HS-5 (cell line): ENCODE results near the gene DOCK2.
A peak's percentile ranks its signal among the peaks of the same experiment; 100 is the strongest.
"Not testable (repeated sequence)": the region's sequence is repeated elsewhere in the genome, so short reads cannot be mapped to it uniquely, and the experiment has no call there.

ENCODE experiments used
- DNase-seq: peaks from one replicate; pipeline ENCODE4 v3.0.0-alpha.2; 2012; ENCODE audit warnings: low read depth

Gene DOCK2

DNA sequence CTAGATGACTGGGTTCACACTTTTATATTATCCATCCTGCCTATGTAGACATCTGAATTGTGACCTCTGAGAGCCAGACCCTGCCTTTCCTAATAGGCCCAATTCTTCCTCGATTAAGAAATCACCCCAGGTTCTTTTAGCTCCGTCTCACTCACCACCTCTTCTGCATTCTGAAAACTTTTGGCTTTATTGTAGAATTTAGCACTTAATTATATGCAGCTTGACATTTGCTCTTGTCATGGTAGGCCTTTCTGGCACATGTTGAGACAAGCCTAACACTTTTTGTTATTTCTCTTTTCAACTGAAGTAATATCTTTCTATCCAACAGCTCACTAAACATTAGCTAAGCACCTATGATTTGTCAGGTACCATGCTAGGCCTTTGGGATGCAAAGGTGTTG lies 180.0 kb downstream of the DOCK2 start:
- no peak for DNase-seq

DNA sequence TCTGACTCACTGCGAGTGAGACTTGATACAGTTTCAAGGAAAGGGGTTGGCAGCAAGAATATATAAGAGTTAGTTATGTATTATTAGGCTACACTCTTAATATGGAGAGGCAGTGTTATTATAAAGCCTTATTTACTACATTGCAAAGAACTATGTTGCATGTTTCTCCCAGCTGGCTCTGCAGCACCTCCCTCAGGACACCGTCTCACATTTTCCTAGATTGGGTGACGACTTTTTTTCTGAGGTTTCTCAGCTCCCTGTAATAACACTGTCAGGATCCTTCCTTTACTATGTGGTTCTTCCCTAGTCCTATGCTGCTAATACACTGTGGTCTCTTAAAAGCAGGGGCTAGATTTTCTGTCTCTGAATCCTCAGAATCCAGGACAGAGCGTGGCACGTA lies 189.5 kb downstream of the DOCK2 start:
- DNase-seq: no peak

DNA sequence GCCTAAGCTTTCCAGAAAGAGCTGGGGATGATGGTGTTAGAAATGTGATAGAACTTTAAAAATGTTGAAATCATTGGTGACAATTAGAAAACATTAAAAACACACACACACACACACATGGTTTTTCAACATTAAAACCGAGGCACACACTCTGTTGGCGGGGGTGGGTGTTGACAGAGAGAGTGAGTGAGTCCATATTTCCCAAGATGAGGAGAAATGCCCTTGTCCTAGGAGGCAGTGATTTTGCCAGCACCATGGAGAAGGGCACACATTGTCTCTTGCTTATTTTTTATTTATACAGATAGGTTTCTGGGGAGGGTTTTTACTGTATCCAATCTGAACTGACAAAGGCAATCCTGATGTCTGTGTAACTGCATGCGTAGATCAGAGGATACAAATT lies 190.7 kb downstream of the DOCK2 start:
- DNase-seq: no peak

DNA sequence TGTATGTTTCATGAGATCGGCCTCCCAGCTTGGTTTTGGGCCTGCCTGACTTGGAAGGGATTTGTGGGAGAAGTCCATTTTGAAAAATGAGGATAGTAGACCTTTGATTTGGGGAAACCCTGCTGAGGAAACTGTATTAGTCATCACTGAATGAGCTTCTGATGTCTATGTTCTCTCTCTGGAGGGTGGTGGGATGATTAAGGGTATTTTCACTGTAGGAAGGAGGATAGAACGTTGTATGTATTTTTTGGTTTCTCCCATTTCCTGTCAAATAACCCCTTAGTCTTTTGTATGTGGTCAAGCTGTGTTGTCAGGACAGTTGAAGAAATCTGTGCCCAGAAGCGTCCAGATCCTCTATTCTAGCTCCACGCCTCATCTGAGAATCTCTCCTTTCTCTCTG lies 191.3 kb downstream of the DOCK2 start:
- DNase-seq: no peak

DNA sequence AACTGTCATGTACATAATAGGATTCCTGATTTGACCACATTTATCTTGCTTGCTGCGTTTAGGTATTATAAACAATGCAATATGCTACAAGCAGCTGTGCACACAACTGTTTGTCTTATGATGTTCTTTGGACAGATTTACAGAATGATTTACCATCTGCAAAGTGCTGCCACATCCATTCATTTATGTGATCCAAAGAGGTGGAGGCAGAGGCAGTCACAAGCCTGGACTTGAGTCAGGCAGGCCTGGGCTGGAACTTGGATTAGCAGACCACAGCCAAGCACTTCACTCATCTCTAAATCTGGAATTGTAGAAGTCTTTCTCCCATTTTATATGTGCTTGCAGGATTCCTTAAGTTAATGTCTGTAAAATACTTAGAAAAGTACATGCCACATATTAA lies 194.3 kb downstream of the DOCK2 start:
- no peak for DNase-seq

DNA sequence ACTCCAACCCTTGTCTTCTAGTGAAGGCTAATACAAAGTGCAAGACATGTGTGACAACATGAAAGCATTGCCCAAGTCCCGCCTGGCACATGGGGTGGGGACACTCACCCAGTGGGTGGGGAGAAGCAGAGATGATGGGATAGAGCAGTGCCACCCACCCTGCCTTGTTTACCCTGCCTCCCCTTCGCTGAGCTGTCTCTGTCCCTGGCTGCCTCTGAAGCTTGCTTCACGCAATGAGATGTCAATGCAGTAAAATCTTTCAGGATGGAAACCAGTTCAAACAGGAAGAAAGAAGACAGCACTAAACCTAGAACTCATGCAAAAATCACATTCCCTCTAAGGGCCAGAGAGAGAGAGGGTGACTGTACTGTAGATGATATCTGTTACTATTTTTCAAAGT lies 195.2 kb downstream of the DOCK2 start:
- no peak for DNase-seq

DNA sequence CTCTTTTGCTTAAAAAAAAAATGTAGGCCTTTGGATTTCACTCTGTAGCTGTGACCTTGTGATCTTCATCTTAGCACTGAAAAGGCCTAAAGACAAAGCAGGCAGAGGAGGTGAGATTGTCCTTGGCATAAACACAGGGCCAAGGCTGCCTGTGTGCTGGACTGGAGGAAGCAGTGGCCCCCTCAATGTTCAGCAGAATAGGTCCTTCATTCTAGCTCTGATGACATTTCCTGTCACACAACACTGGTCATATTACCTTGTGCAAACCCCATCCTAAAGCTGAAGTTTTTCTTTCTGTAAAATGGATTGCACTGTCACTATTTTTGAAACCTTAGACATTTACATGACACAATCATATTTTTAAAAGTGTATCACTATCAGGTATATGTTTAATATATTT lies 195.8 kb downstream of the DOCK2 start:
- no peak for DNase-seq

DNA sequence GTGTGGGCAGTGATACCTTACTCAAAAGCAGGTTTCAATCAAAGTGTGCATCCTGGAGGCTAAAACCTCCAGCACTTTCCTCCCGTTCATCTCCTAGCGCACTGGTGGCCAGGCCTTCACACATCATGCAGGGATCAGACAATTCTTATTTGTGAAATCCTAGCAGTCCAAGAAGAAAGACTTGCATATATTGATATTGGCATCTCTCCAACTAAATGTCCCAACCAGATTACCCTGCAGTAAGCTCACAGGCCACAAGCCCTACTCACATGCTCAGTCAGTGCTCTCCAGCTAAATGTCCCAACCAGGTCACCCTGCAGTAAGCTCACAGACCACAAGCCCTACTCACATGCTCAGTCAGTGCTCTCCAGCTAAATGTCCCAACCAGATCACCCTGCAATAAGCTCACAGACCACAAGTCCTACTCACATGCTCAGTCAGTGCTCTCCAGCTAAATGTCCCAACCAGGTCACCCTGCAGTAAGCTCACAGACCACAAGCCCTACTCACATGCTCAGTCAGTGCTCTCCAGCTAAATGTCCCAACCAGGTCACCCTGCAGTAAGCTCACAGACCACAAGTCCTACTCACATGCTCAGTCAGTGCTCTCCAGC lies 196.7 kb downstream of the DOCK2 start:
- DNase-seq: not testable (repeated sequence)

DNA sequence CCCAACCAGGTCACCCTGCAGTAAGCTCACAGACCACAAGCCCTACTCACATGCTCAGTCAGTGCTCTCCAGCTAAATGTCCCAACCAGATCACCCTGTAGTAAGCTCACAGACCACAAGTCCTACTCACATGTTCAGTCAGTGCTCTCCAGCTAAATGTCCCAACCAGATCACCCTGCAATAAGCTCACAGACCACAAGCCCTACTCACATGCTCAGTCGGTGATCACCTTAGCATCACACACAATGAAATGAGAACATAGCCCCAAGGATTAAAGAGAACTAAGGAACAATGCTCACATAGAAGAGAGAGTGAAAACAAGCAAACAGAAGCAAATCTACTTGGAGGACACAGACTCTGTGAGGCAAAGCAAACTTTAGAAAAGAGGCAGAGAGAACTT lies 197.5 kb downstream of the DOCK2 start:
- DNase-seq: not testable (repeated sequence)

DNA sequence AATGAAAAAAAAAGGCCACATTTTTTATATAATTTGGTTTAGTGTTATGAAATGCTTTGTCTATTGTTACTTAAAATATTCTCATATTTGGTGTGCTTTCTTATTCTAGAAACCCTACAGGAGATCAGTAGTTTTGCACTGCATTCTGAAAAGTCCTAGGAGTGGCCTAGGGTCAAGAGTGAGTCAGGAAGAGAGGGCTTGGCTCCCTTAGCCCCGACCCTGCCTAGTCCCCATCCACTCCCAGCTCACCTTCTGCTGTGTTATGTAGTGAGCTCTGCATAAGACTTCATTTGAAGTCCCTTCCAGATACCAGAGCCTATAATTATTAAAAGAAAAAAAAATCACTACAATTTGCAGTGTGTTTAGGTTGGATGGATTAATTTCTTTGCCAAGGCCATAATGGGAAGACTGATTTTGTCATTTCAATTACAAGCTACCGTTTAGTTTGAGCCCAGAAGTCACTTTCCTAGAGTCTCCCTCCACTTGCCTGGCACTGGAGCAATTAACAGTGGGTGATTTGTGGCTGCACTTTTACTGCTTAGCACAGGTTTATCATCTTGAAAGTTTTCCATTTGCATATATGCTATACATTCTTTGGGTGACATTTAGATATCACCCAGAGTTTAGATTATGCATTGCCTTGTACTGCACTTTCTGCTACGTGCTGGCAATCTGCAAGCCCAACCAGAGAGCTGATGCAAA lies 199.9 kb downstream of the DOCK2 start:
- no peak for DNase-seq

DNA sequence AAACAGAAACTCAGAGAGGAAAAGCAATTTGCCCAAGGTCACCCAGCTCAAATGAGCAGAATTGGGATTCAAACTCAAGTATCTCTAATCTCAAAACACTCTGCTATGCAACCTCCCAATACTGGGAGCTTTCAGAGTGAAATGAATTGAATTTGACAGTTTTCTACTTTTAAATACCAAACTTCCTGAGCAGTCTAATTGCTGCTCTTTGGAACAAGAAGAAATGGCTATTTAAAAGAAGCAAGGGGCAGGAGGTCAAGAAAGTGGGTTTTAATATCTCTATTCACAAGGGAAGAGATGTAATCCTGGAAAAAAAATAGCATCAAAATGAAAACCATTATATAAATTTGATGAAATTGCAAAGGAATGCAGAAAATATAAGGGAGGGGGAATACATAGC lies 200.6 kb downstream of the DOCK2 start:
- DNase-seq: no peak

DNA sequence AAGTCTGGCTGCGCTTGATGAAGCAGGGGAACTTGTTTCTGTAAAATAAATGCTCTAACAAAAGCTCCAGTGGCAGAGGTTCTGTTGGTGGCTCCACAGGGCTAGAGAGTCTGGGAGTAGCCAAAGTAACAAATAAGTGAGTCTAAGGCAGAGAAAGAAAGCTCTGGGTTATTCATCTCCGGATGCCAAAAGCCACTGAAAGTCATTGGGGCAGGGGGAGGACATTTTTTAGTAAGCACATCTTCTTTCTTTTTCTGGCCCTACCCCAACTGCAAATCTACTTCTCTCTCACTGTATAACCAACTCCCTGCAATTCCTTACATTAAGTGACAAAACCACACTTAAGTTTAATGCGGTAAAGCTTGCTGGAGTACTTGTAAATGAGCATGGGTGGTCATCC lies 201.6 kb downstream of the DOCK2 start:
- no peak for DNase-seq

DNA sequence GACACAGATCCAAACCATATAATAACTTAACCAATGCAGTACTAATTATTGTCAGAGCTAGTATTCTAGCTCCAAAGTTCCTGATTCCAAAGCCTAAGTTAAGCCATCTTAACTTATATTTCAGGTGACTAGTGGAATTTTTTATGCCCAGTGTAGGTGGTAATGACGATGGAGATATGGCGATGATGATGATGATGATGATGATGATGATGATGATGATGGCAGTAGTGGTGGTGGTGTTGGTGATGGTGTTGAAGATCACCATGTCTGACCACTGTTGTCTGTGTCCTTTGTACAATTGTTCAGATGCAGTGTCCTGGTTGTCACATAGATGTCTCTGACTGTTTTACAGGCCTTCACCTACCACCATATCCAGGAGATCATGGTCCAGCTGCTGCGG lies 203.3 kb downstream of the DOCK2 start:
- DNase-seq: no peak

DNA sequence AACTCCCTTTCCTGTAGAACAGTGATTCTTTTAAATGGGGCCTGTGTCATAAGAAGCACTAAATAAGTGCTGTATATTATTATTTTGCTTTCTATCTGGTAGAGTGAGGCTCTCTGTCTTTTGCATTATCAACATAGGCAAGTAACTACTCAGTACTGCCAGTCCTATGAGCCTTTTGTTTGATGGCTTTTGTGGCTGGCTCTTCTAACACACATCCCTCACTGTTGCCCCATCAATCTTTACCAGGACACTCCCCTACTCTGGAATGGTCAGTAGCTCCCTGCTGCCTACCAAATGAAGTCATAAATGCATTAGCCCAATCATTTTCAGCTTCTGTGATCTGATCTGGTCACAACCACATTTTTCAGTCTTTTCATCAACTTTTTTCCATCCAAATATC lies 205.6 kb downstream of the DOCK2 start:
- DNase-seq: no peak

DNA sequence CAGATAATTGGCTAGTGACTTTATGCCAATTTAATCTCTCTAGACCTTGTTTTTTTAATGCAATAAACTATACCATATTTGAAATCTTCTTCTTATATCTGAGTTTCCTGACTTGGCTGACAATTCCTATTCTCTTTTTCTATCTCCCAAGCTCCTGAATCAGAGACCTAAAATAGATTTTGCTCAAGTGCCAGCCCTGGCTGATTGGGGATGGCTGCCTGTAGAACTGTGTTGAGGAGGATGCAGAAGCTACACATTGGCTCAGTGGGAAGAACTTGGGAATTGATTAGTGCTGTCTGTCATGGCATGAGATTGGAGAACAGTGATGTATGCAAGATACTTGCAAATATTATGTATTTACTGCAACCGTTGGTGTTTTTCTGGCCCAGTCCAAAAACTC lies 210.4 kb downstream of the DOCK2 start:
- DNase-seq: no peak

DNA sequence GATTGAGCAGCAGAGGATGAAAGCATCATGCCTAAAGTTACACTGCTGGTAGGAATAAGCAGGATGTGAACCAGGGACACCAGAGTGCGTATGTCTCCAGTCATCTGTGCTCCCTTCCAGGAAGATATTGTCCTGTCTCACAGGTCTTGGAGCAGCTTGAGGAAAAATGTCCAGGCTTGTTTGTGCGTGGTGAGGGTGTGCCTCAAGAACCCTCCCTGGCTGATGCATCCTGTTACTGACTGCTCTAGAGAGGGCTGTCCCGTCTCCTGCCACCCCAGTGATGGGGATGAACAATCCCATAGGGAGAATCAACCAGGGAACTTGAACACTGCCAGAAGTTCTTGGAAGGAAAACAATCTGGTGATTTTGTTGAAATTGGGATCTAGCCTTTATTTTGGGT lies 211.2 kb downstream of the DOCK2 start:
- no peak for DNase-seq

DNA sequence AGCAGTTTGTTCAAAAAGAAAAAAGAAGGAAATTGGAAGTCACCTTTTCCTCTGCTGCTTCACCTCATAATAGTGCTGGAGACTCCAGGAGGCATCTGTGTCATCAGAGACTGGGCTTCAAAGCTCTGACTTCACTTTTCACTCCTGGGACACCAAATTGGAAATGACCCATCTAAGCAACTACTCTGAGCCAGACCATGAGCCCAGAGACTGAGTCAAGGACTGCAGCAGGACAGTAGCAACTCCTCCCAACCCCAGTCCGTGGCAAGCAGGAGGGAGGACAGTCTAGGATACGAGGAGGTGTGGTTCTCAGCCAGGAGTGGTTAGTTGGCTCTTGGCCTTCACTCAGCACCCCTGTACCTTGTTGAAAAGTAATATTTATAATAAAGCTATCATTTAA lies 211.7 kb downstream of the DOCK2 start:
- no peak for DNase-seq

DNA sequence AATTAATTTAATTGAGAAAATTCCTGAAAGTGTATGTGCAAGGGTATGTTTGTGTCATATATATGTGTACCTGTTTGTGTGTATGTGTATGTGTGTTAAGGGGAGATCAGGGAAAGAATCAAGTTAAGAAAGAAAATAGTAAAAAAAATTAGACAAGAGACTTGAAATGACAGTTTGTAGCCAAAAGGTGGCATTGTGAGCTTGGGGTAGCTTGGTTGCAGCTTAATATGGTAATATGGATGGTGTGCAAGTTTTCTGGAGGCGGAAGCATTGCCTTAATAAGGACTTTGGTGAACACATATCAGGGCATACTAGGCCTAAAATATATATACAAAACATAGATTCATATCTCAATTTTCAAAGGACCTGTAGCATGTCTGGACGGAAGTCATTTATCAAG lies 213.3 kb downstream of the DOCK2 start:
- no peak for DNase-seq

DNA sequence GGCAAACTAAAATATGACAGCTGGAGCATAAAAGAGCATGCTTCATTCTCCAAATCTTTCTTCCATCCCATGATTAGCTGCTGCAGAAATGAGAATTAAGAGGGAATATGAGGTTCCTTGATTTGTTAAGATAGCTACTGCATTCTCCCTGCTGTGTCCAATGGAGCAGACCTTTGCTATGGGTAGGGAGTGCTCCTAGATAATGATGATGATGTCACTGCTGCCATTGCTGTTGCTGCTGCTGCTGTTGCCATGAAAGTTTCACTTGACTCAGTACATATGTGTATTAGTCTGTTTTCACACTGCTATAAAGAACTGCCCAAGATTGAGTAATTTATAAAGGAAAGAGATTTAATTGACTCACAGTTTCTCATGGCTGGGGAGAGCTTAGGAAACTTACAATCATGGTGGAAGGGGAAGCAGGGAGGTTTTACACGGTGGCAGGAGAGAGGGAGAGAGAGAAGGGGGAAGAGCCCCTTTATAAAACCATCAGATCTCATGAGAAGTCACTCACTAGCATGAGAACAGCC lies 214.3 kb downstream of the DOCK2 start:
- DNase-seq: no peak

DNA sequence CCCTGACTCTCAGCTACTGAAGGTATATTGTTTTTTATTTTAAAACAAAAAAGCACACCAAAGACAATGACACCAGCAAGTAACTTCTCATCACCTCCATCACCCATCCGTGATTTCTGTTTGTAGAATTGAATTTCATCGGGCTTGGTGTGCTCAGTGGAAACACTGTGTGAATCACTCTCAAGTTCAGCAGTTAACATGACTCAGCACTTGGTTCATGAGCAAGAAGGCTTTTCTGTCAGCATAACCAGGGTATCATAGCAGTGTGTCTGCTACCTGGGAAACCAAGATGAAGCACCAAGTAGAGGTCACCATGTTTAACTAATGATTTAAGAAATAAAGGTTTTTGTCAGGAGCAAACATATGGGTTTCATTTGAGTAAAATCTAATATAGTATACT lies 219.5 kb downstream of the DOCK2 start:
- peak; percentile 55 for DNase-seq

DNA sequence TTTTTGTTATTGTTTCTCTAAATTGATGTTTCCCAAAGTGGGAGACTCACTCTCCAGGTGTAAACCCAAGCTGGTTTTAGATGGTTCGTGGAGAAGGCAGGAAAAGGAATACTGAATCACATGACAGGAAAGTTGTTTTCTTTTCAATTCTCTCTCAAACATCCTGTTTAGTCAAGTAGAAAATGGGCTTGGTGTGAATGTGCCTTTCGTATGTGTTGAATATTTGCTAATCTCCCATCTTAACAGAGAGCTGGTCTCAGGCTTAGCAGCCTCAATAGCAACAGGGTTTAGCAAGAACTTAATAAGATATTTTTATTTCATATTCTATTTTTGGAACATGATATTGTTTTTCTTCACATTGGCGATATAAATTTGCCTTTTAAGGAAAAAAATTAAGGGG lies 223.5 kb downstream of the DOCK2 start:
- DNase-seq: no peak

DNA sequence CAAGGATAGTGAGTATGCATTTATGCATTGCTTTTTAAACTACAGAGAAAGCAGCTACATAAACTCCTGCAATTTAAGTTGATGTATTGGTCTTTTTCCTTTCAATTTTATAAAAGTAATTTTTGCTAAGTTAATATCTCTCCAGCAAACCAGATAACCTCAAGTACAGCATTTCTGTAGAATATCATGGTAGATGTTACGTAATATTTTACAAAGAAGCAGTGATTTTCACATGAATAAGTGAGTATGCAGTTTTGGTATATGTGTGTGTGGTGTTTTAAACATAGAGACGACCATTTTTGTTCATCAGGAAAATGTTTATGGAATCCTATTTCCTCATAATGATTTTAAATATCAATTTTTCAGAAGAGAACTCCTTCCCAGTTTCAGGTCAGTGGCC lies 224.4 kb downstream of the DOCK2 start:
- no peak for DNase-seq

DNA sequence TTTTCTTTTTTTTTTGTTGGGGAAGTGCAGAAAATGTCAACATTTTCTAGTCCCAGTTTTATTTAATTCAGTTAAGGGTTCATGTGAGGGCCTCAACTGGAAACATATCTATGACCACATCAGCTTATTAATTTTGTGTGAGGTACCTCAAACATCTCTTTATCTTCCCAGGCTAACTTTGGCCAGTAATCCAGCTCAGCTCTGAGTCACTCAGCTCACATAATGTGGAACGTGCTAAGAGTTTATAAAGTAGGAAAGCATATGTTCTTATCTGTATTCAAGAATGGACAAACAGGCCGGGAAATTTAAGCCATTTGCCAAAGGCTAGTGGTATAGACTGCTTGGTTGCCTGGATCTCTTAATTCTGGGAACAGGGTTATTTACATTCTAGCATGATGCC lies 224.9 kb downstream of the DOCK2 start:
- DNase-seq: peak; percentile 44

DNA sequence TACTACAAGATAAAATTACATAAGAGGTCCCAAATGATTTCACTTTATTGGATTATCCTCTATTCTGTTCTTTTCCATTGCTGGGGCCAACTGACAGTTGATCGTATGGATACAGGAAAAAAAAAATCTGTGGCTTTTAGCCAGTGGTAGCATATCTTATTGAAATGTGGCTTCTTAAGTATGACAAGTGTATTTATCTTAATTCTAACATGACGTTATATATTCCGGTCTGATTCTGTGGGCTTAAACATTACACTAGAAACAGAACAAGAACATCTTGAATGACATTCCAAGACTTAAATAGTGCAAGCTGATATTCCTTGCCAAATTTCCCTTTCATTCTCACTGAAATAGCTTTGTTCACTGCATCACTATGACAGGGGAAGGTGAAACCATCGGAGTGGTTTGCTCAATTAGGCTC lies 225.3 kb downstream of the DOCK2 start:
- DNase-seq: no peak
